HAP-1 (cell line): ENCODE data around the gene BACE1.
"Not testable (repeated sequence)": the region's sequence is repeated elsewhere in the genome, so short reads cannot be mapped to it uniquely, and the experiment has no call there.

Source experiments
- DNase-seq, 2 experiments: peaks; one replicate each; pipeline ENCODE4 v3.0.0-alpha.2; 2016 to 2020; ENCODE audit warnings: low spot score in 2 of 2
- H3K27me3 ChIP-seq: fragments of 250-450 bp; sonication (Bioruptor Pico); 2 replicates; pipeline ENCODE4 v1.5.1; 2020; ENCODE audit warnings: low read depth, mild to moderate bottlenecking, moderate library complexity
- H3K36me3 ChIP-seq: fragments of 250-450 bp; sonication (Bioruptor Pico); replicated peaks from 2 replicates; pipeline ENCODE4 v1.5.1; 2020; ENCODE audit warnings: mild to moderate bottlenecking
- H3K4me1 ChIP-seq: fragments of 250-450 bp; sonication (Bioruptor Pico); 2 replicates; pipeline ENCODE4 v1.5.1; 2020; ENCODE audit warnings: mild to moderate bottlenecking
- H3K4me3 ChIP-seq: fragments of 250-450 bp; sonication (Bioruptor Pico); 2 replicates; pipeline ENCODE4 v1.5.1; 2020; ENCODE audit warnings: mild to moderate bottlenecking, moderate library complexity
- H3K9me3 ChIP-seq: fragments of 250-450 bp; sonication (Bioruptor Pico); 2 replicates; pipeline ENCODE4 v1.5.1; 2020; ENCODE audit warnings: mild to moderate bottlenecking, moderate library complexity
- in situ Hi-C: fragments of 300-500 bp; cut with MboI; formaldehyde crosslinking; loops from 3 replicates; pipeline ENCODE4 v1.14.3; 2020; ENCODE audit warnings: low sequenced_read_pairs, inconsistent platforms, mixed read lengths

The BACE1 gene

GRCh38 chr11:117279711-117280376 lies 36.2 kb downstream of the BACE1 start:
- H3K4me1 ChIP-seq = peaks cover 24% of the 10 kb centered on the region
- no peak overlapping the region for H3K4me3 ChIP-seq
- in situ Hi-C loops = no loop called here
- H3K9me3 ChIP-seq = no peaks in the 10 kb centered on the region
- H3K27me3 ChIP-seq = no peaks in the 10 kb centered on the region
- DNase-seq = no peak
- H3K36me3 ChIP-seq = peaks cover 24% of the 10 kb centered on the region

GRCh38 chr11:117278347-117278746 lies 37.7 kb downstream of the BACE1 start:
- Histone ChIP-seq H3K9me3 (no peaks in the 10 kb centered on the region; the same call in 1 of the 2 replicates), H3K4me1 (peaks cover 24% of the 10 kb centered on the region), H3K4me3 (no peak overlapping the region), H3K36me3 (peaks cover 11% of the 10 kb centered on the region), H3K27me3 (no peaks in the 10 kb centered on the region)
- no peak for DNase-seq
- in situ Hi-C loops = no loop called here

- no peaks in the 10 kb centered on the region for H3K27me3 ChIP-seq
- H3K4me3 ChIP-seq = no peak overlapping the region
- H3K36me3 ChIP-seq = no peaks in the 10 kb centered on the region
- no peak for DNase-seq
- peaks cover 8% of the 10 kb centered on the region for H3K4me1 ChIP-seq
- in situ Hi-C loops = no loop called here
- no peaks in the 10 kb centered on the region; the same call in 1 of the 2 replicates for H3K9me3 ChIP-seq
Measured at GRCh38 chr11:117273550-117274289, 42.3 kb downstream of the BACE1 start.

DNA sequence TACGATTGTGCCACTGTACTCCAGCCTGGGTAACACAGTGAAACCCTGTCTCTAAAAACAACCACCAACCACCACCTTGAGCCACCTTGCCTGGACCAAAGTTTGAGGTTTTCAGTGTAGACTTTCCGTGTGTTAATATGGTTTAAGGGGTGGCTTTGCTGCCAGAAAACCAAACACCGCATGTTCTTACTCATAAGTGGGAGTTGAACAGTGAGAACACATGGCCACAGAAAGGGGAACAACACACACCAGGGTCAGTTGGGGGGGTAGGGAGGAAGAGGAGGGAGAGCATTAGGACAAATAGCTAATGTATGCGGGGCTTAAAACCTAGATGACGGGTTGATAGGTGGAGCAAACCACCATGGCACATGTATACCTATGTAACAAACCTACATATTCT lies 43.9 kb downstream of the BACE1 start:
- DNase-seq, in situ Hi-C loops, H3K4me1 ChIP-seq, H3K9me3 ChIP-seq, H3K36me3 ChIP-seq, H3K27me3 ChIP-seq, H3K4me3 ChIP-seq: not testable (repeated sequence)

- no peaks in the 10 kb centered on the region; the same call in 1 of the 2 replicates for H3K9me3 ChIP-seq
- in situ Hi-C loops = no loop called here
- H3K27me3 ChIP-seq = no peaks in the 10 kb centered on the region
- H3K4me1 ChIP-seq = peaks cover 8% of the 10 kb centered on the region
- no peaks in the 10 kb centered on the region for H3K36me3 ChIP-seq
- H3K4me3 ChIP-seq = no peak overlapping the region
- DNase-seq = peak; percentile 42 to 47
Measured at GRCh38 chr11:117271208-117271607, 44.8 kb downstream of the BACE1 start.

GRCh38 chr11:117269856-117270255 lies 46.2 kb downstream of the BACE1 start:
- no peak for DNase-seq
- in situ Hi-C loops = no loop called here
- H3K9me3 ChIP-seq = no peaks in the 10 kb centered on the region; the same call in 1 of the 2 replicates
- no peaks in the 10 kb centered on the region for H3K27me3 ChIP-seq
- H3K4me1 ChIP-seq = peaks cover 8% of the 10 kb centered on the region
- no peak overlapping the region for H3K4me3 ChIP-seq
- H3K36me3 ChIP-seq = no peaks in the 10 kb centered on the region

DNA sequence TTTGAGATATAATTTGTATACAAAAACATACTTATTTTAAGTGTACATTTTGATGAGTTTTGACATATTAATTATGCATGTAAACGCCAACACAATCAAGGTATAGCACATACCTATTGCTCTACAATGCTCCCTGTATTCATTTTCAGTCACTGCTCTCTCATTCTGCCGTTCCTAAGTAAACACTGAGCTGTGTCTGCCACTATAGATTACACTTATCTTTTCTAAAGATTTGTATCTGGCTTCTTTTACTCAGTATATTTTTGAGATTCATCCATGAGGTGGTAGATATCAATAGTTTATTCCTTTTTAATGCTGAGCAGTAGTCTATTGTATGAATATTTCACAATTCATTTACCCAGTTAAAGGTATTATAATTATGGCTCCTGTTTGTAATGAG lies 50.3 kb downstream of the BACE1 start:
- DNase-seq = no peak
- Histone ChIP-seq H3K4me3 (no peak overlapping the region), H3K27me3 (no peaks in the 10 kb centered on the region), H3K36me3 (peaks cover 6% of the 10 kb centered on the region), H3K4me1 (no peaks in the 10 kb centered on the region), H3K9me3 (no peaks in the 10 kb centered on the region)
- in situ Hi-C loops = no loop called here

- H3K9me3 ChIP-seq, H3K4me3 ChIP-seq, H3K4me1 ChIP-seq, in situ Hi-C loops, H3K27me3 ChIP-seq, H3K36me3 ChIP-seq, DNase-seq: not testable (repeated sequence)
Measured at GRCh38 chr11:117264624-117265323, 51.3 kb downstream of the BACE1 start.

DNA sequence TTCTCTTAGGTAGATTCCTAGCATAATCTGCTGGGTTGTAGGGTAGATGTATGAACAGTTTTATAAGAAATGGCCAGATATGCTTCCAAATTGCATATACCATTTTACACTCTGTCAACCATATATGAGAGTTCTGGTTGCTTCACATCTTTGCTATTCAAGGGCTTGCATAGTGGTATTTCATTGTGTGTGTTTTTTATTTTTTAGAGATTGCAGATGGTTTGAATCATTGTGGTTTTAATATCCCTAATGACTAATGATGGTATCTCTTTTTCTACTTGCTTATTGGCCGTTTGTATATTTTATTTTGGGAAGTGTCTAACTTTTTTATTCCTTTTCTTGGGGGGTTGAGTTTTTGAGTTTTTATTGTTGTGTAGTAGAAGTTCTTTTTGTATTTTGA lies 56.6 kb downstream of the BACE1 start:
- Histone ChIP-seq H3K4me3 (no peak overlapping the region), H3K4me1 (no peaks in the 10 kb centered on the region), H3K36me3 (peaks cover 4% of the 10 kb centered on the region), H3K9me3 (no peaks in the 10 kb centered on the region), H3K27me3 (no peaks in the 10 kb centered on the region)
- in situ Hi-C loops = no loop called here
- no peak for DNase-seq

- in situ Hi-C loops = no loop called here
- DNase-seq = no peak
- H3K36me3 ChIP-seq = peaks cover 3% of the 10 kb centered on the region
- no peak overlapping the region for H3K4me3 ChIP-seq
- H3K9me3 ChIP-seq = no peaks in the 10 kb centered on the region
- H3K4me1 ChIP-seq = no peaks in the 10 kb centered on the region
- no peaks in the 10 kb centered on the region for H3K27me3 ChIP-seq
Measured at GRCh38 chr11:117258576-117258975, 57.5 kb downstream of the BACE1 start.

- H3K27me3 ChIP-seq = no peaks in the 10 kb centered on the region
- H3K4me3 ChIP-seq = no peak overlapping the region
- H3K4me1 ChIP-seq = no peaks in the 10 kb centered on the region
- no peak for DNase-seq
- H3K9me3 ChIP-seq = no peaks in the 10 kb centered on the region
- in situ Hi-C loops = no loop called here
- H3K36me3 ChIP-seq = peaks cover 3% of the 10 kb centered on the region
Measured at GRCh38 chr11:117256573-117256972, 59.5 kb downstream of the BACE1 start.

DNA sequence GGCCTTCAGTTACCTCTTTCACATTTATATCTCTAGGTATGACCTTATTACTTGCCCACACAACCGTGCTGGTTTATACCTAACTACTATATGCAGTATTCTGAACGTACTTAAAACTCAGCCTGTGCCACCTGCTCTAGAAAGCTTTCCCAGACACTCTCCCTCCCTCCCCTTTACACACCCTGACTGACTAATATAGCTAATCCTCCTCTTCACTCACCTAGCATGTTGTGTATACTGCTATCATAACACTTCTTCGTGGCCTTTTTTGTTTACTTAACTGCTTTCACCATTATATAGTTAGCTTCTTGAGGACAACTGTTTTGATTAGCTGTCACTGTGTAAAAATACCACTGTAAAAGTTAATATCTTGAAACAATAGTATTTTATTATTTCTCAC lies 60.1 kb downstream of the BACE1 start:
- no peaks in the 10 kb centered on the region for H3K27me3 ChIP-seq
- no peak for DNase-seq
- H3K4me1 ChIP-seq = no peaks in the 10 kb centered on the region
- peaks cover 2% of the 10 kb centered on the region for H3K36me3 ChIP-seq
- no peak overlapping the region for H3K4me3 ChIP-seq
- in situ Hi-C loops = no loop called here
- H3K9me3 ChIP-seq = no peaks in the 10 kb centered on the region

GRCh38 chr11:117251506-117251905 lies 64.5 kb downstream of the BACE1 start:
- DNase-seq = no peak
- Histone ChIP-seq H3K9me3 (no peaks in the 10 kb centered on the region), H3K4me1 (peaks cover 5% of the 10 kb centered on the region; the same call in 1 of the 2 replicates), H3K36me3 (peaks cover 31% of the 10 kb centered on the region), H3K4me3 (no peak overlapping the region), H3K27me3 (no peaks in the 10 kb centered on the region)
- in situ Hi-C loops = no loop called here

GRCh38 chr11:117249571-117249970 lies 66.5 kb downstream of the BACE1 start:
- no peak for DNase-seq
- H3K36me3 ChIP-seq = peaks cover 44% of the 10 kb centered on the region
- in situ Hi-C loops = no loop called here
- H3K9me3 ChIP-seq = no peaks in the 10 kb centered on the region
- H3K4me3 ChIP-seq = no peak overlapping the region
- peaks cover 13% of the 10 kb centered on the region for H3K4me1 ChIP-seq
- no peaks in the 10 kb centered on the region for H3K27me3 ChIP-seq
